GM12864 (cell line): ENCODE measurements around the gene WFDC10A.

ENCODE experiments used
- DNase-seq: peaks from one replicate; pipeline ENCODE4 v3.0.0-alpha.2; 2011; ENCODE audit warnings: low read depth
- H3K4me3 ChIP-seq: 2 replicates; pipeline ENCODE4 v1.5.1; 2011; ENCODE audit warnings: mild to moderate bottlenecking, low read depth, low read length, control low read depth
- TF ChIP-seq, protein P1 (sequence below): IDR thresholded peaks from 2 replicates; pipeline ENCODE4 v1.5.1; 2011; ENCODE audit warnings: low read depth, mild to moderate bottlenecking, moderate library complexity, low read length, control low read depth, inconsistent platforms; ENCODE audit errors: missing control alignments

WFDC10A gene

DNA sequence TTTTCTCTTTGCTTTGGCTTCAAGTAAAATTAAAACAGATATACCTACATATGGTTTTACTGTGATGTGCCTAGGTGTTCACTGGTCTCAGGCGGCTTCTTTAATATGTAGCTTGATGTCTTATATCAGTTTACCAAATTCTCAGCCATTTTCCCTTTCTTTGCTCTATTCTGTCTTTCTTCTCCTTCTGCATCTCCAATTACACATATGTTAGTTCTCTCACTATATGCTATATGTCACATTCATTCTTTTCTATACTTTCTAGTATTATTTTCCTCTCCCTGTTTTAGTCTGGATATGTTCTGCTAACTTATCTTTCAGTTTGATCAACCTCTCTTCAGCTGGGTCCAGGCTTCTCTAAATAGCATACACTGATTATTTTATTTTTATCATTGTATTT lies 36.0 kb upstream of the WFDC10A start:
- DNase-seq = no peak
- TF ChIP-seq, protein P1, sequence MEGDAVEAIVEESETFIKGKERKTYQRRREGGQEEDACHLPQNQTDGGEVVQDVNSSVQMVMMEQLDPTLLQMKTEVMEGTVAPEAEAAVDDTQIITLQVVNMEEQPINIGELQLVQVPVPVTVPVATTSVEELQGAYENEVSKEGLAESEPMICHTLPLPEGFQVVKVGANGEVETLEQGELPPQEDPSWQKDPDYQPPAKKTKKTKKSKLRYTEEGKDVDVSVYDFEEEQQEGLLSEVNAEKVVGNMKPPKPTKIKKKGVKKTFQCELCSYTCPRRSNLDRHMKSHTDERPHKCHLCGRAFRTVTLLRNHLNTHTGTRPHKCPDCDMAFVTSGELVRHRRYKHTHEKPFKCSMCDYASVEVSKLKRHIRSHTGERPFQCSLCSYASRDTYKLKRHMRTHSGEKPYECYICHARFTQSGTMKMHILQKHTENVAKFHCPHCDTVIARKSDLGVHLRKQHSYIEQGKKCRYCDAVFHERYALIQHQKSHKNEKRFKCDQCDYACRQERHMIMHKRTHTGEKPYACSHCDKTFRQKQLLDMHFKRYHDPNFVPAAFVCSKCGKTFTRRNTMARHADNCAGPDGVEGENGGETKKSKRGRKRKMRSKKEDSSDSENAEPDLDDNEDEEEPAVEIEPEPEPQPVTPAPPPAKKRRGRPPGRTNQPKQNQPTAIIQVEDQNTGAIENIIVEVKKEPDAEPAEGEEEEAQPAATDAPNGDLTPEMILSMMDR = no peak
- no peak overlapping the region for H3K4me3 ChIP-seq

- TF ChIP-seq, protein P1 = no peak
- no peak for DNase-seq
- no peak overlapping the region for H3K4me3 ChIP-seq
Measured at GRCh38 chr20:45595235-45595634, 34.3 kb upstream of the WFDC10A start.

GRCh38 chr20:45607810-45608209 lies 21.7 kb upstream of the WFDC10A start:
- no peak for DNase-seq
- TF ChIP-seq, protein P1 = no peak
- H3K4me3 ChIP-seq = no peak overlapping the region

GRCh38 chr20:45611054-45611453 lies 18.5 kb upstream of the WFDC10A start:
- no peak overlapping the region for H3K4me3 ChIP-seq
- no peak for DNase-seq
- TF ChIP-seq, protein P1 = no peak

DNA sequence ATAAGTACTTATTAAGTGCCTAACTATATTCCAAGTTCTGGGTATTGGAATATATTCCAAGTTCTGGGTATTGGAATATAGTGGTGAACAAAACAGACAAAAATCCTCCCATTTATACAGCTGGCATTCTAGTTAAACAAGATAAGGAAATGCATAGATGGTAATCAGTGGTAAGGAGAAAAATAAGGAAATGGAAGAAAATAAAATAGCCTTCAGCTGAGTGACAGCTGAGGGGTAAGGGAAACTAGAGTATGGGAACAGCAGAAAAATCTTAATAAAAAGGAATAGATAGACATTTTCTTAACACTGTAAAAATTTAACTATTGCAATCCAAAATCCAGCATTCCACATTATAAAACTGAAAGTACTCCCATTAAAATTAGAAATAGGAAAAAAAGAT lies 17.2 kb upstream of the WFDC10A start:
- H3K4me3 ChIP-seq = no peak overlapping the region
- no peak for DNase-seq
- TF ChIP-seq, protein P1 = no peak

DNA sequence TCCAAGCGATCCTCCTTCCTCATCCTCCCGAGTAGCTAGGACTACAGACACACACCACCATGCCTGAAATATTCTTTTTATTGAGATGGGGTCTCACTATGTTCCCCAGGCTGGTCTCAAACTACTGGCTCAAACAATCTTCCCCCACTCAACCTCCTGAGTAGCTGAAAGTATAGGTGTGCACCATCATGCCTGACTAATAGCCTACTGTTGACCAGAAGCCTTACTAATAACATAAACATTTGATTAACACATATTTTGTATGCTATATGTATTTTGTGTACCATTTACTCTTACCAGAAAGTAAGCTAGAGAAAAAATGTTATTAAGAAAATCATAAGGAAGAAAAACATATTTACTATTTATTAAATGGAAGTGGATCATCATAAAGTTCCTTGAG lies 11.9 kb upstream of the WFDC10A start:
- TF ChIP-seq, protein P1 = no peak
- H3K4me3 ChIP-seq = no peak overlapping the region
- DNase-seq = no peak

- TF ChIP-seq, protein P1 = no peak
- DNase-seq = no peak
- no peak overlapping the region for H3K4me3 ChIP-seq
Measured at GRCh38 chr20:45621593-45621992, 7.9 kb upstream of the WFDC10A start.
